Measurements from ENCODE around the gene PBX3.

Gene PBX3

DNA sequence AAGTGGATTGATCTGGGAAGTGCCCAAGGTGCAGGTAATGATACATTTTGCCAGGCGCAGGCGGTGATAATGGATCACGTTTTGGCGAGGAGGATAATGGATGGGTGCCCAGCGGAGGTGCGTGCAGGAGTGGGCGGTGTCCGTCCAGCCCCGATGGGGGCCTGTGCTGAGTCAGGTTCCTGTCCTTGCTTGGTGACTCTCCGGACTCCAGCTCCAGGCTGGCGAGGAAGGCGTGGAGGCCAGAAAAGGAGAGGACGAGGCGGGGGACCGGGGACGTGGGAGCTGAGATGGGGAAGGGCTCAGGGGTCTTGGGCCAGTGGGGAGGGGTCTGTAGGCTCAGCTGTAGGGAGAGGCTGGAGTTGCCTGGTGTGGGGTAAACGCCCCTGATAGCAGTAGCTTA lies 268.3 kb downstream of the PBX3 start:
- TF ChIP-seq, protein P1, sequence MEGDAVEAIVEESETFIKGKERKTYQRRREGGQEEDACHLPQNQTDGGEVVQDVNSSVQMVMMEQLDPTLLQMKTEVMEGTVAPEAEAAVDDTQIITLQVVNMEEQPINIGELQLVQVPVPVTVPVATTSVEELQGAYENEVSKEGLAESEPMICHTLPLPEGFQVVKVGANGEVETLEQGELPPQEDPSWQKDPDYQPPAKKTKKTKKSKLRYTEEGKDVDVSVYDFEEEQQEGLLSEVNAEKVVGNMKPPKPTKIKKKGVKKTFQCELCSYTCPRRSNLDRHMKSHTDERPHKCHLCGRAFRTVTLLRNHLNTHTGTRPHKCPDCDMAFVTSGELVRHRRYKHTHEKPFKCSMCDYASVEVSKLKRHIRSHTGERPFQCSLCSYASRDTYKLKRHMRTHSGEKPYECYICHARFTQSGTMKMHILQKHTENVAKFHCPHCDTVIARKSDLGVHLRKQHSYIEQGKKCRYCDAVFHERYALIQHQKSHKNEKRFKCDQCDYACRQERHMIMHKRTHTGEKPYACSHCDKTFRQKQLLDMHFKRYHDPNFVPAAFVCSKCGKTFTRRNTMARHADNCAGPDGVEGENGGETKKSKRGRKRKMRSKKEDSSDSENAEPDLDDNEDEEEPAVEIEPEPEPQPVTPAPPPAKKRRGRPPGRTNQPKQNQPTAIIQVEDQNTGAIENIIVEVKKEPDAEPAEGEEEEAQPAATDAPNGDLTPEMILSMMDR (IDR thresholded peaks at IDR 0.05; ENCODE audit: low read depth, low read length): no peak
- no peak for DNase-seq (ENCODE audit: extremely low read depth, low read depth)

DNA sequence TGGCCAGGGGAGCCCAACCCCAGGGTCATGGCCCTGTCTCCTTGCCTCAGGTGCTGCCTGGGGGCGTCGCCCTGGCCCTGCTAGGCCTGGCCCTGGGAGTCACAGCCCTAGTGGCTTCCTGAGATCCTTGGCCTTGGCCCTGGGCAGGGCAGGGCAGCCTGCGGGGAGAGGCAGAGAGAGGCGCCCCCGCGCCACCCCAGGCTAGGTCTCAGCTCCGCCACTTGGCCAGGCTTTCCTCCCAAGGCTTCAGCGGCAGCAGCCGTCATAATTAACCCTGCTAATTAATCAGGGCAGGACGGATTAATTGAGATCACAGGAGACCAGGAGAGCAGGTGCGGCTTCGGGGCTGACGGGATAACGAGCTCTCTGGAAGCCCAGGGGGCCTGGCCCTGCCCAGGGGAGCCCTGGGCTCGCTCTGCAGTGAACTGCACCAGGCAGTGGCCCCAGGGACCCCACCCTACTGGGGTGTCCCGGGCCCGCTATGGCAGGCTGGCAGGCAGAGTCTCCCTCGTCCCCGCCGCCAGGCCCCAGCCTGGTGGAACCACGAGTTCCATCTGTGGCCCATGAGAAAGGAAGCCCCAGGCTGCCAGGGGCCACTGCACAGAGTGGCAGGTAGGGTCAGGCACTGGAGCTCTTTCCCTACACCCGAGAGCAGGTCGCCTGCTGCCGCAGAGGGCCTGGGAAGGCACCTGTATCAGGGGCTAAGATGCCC lies 269.6 kb downstream of the PBX3 start:
- TF ChIP-seq, protein P1 (IDR thresholded peaks at IDR 0.05; ENCODE audit: low read depth, low read length): no peak
- DNase-seq (ENCODE audit: extremely low read depth, low read depth): no peak
